ENCODE data around the gene NT5M. TPM values are rescaled to one million over a fixed set of nuclear protein-coding genes. Genes with fewer than 3 reads are reported as not detected.
"Not testable (repeated sequence)": the region's sequence is repeated elsewhere in the genome, so short reads cannot be mapped to it uniquely, and the experiment has no call there.

Gene NT5M
- total RNA-seq, 1 donor from 2014 or later, result 8.4 TPM

DNA sequence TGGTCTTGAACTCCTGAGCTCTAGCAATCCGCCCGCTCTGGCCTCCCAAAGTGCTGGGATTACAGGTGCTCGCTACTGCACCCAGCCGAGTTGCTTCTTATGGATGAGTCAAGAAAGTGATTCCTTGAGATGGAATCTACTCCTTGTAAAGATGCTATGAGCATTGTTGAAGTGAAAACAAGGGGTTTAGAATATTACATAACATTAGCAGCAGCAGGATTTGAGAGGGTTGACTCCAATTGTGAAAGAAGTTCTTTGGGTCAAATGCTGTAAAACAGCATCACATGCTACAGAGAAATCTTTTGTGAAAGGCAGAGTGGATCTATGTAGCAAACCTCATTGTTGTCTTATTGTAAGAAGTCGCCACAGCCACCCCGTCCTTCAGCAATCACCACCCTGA, 72.7 kb downstream of the NT5M start:
- no peak for DNase-seq (ENCODE audit: low spot score)

DNA sequence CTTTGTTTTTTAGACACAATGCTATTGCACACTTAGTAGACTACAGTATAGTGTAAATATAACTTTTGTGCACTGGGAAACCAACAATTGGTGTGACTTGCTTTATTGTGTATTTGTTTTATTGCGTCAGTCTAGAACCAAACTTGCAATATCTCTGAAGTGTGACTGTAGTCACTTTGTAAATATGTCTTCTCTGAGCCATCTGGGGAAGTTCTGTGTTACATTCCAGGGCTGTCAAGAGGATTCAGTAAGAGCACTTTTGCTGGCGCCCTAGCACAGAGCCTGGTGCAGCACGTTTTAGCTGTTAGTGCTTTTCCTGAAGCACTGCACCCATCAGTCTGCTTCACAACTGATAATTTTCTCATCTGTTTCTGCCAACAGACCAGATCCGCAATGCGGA, 73.2 kb downstream of the NT5M start:
- DNase-seq (ENCODE audit: low spot score), result peak; percentile 73

DNA sequence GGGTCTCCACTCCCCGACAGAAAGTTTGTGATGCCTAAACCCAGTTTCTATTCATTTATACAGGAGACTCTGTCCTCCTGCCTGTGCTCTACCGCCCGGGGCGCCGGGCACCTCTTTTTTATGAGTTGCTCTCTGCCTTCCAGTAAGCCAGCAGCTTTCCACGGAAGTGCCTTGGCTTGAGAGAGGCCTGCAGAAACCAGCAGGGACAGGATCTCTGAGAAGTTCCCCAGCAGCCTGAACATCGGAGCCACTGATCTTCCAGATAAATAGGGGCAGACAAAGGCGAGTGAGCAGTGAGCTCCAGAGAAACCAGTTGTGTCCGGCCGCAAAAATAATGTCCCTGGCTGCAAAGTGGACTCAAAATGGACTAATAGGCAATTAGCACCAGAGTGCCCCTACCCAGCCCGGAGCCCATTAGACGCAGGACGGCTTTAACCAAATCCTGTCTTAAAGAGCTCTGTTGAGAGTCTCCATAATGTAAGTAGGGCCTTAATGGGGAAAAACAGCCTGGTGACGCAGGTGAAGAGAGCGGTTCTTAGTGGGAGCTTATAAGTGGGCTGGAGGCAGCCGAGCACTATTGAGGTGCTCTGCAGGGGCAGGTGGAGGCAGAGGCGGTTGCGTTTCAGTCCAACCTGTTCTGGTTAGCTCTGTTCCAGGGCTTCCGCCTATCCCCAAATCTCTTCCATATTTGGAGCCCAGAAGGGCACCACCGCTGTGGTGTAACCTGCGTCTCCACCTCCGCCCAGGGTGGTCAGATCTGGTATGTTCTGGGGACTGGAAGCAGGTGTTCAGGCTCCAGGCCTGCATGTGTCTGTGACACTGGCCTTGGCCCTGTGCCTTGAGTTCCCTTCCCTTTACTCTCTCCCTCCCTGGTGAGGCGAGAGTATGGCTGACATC, 74.1 kb downstream of the NT5M start:
- DNase-seq (ENCODE audit: low spot score), result peak; percentile 65

DNA sequence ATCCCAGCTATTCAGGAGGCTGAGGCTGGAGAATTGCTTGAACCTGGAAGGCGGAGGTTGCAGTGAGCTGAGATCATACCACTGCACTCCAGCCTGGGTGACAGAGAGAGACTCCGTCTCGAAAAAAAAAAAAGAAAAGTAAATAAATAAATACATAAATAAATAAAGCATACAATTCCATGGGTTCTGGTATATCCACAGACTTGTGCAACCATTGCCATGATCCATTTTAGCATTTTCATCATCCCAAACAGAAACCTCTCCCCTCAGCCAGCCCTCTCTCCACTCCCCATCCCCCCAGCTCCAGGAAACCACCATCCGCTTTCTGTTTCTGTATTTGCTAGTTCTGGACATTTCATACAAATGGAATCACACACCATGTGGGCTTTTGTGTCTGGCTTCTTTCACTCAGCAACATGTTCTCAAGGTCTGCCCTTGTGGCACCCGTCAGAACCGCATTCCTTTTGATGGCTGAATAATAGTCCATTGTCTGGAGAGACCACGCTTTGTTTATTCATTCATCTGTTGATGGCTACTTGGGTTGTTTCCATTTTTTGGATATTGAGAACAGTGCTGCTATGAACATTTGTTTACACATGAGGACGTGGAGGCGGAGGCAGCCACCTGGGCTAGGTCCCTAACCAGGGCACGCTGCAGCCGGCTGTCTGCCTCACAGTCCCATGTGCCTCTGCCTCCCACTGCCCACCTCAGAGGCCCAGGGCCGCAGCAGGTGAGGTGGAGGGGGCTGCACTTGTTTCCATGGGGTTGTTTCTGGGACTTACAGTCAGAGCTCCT, 76.2 kb downstream of the NT5M start:
- no peak for DNase-seq (ENCODE audit: low spot score)

DNA sequence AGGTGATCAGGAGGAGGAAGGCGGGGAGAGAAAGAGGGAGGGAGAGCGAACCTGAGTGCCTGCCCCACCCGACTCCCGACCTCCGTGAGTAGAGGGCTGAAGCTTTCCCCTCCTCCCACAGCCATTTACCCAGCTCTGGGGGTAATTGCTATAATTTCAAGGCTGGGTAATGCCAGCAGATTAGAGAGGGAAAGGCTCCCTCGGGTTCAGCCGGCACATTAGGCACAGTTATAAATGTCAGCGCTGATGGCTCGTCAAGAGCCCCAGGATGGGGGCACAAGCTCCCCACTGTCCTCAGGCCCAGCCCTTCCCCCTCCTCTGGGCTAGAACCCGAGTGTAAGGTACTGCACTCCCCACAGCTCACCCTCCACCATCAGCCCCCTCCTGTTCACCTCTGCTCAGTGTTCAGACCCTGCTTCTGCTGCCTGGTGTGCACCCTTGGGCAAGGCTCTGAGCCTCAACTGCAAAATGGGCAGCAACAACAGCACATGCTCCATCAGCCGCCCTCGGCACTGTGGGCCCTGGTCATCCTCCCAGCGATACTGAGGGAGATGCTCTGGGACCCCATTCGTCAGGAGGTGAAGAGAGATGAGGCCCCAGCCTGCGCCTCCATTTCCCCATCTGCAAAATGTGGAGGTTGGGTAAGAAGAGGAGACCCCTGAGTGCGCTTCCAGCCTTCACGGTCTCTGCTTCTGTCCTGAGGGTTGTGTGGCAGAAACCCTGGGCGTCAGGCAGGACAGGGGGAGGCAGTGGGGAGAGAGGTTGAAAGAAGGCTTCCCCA, 77.2 kb downstream of the NT5M start:
- DNase-seq (ENCODE audit: low spot score), result no peak

DNA sequence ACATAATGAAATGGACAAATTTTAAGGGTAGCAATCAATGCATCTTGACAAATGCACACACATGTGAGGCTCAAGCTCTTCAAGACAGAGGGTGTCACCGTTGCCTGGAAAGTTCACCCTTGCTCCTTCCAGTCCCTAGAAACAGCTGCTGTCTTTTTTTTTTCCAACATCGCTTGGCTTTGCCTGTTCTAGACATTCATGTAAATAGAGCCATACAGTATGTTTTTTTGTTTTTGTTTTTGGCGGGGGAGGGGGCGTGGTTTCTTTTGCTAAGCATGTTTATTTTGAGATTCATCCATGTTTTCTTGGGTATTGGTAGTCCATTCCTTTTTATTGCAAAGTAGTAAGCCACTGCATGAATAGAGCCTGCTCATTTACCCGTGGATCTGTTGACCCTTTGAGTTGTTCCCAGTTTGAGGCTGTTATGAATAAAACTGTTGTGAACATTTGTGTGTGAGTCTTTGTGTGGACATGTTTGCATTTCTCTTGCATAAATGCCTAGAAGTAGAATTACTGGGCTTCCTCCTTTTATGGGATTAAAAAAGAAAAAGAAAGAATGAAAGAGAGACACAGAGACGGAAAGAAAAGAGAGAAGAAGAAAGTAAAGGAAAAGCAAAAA, 78.4 kb downstream of the NT5M start:
- DNase-seq (ENCODE audit: low spot score), result no peak

DNA sequence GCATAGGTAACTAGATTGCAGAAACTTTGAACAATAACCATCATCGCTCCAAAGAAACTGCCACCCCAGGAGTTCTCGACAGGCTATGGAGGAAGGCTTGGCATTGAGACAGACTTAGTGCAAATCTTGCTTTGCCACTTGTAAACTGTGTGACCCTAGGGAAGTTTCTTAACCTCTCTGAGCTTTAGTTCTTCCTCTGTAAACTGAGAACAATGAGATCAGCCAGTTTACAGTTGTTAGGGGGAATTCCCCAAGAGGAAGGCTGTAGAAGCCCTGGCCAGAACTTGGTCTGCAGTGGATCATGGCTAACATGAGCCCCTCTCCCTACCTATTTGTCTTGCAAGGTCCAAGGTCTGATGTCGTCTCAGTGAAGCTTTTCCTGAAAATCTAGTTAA, 78.9 kb downstream of the NT5M start:
- no peak for DNase-seq (ENCODE audit: low spot score)

DNA sequence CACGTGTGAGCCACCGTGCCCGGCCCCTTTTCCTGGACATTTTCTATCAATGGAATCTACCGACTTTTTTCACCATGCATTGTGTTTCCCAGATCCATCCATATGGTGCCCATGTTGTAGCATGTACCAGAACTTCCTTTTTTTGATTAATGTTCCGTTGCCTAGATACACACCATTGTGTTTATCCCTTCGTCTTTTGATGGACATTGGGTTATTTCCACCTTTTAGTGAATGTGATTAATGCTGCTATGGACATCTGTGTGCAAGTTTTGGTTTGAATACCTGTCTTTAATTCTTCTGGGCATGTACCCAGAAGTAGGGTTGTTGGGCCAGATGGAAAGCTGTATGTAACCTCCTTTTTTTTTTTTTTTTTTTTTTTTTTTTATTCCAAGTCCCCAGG, 79.8 kb downstream of the NT5M start:
- DNase-seq (ENCODE audit: low spot score), result no peak

DNA sequence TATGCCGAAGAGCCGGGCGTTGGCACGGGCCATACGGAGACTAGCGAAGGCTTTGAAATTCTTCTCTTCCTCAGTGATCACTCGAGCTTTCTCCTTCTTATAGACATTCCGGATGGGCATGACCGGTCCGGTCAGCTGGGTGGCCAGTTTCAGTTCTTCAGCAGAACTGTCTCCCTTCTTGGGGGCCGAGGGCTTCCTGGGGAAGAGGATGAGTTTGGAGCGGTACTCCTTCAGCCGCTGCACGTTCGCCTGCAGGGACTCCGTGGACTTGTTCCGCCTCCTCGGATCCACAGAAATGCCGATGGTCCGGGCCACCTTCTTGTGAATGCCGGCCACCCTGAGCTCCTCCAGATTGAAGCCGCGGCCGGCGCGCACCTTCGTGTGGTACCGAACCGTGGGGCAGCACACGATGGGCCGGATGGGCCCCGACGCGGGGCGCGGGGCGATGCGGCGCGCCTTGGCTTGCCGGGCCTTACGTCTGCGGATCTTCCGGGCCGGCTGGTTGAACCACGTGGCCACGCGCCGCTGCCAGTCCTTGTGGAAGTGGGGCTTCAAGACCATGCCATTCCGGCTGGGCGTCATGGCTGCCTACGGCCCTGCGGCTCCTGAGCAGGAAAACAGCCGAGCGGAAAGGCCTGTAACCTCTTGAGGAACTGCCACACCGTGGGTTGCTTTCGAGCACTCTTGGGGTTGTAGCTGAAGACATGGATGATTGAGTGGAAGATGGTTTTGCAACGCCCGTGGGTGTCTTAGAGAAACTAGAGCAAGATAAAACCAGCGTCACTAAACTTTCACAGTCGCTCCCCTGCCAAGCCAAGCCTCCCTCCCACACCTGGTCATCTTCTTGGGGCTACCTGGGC, 80.5 kb downstream of the NT5M start:
- not testable (repeated sequence) for DNase-seq (ENCODE audit: low spot score)

DNA sequence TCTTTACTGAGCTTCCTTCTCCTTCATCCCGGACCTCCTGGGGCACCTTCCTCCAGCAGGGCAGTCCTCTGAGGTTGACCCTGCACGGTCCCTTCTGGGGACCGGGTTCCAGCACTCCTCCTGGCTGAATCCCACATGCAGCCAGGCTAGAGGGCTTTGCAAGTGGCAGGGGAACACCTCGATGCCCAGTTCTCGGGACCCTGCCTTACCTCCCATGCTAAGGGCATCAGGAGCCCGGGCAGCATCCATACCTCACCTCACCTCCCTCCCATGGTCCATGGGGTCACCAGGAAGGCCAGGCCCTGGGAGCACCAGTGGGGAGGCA, 81.1 kb downstream of the NT5M start:
- DNase-seq (ENCODE audit: low spot score), result no peak

DNA sequence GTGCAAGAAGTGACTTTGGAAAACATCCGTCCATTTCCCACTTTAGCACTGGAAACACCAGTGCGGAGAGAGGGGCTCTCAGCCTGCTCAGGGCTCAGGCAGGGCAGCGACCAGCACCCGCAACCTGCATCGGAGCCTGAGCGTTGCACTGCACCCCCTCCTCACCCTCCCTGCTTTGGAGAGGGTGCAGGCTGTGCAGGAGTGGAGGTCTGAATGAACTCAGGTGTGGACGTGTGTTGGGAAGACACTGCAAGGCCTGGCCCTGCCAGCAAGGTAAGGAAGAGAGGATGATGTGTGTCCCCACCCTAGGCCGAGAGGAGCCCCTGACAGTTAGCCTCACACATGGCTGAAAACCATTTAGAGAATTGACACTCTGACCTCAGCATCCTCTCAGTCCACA, 81.8 kb downstream of the NT5M start:
- no peak for DNase-seq (ENCODE audit: low spot score)

DNA sequence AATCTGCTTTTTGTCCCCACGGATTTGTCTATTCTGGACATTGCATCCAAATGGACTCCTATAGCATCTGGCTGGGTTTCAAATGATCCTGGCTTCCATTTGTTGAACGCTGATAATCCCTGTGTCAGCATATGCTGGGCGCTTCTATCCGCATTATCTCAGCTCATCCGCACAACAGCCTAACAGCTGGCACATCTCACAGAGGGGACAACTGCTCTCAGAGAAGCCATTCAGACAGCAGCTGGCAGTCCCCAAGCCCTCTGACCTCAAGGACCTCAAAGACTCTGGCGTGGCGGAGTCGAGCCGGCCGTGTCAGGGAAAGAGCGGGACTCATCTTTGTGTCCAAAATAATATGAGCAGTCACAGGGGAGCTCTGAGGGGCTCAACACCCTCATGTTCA, 82.3 kb downstream of the NT5M start:
- DNase-seq (ENCODE audit: low spot score), result peak; percentile 24

DNA sequence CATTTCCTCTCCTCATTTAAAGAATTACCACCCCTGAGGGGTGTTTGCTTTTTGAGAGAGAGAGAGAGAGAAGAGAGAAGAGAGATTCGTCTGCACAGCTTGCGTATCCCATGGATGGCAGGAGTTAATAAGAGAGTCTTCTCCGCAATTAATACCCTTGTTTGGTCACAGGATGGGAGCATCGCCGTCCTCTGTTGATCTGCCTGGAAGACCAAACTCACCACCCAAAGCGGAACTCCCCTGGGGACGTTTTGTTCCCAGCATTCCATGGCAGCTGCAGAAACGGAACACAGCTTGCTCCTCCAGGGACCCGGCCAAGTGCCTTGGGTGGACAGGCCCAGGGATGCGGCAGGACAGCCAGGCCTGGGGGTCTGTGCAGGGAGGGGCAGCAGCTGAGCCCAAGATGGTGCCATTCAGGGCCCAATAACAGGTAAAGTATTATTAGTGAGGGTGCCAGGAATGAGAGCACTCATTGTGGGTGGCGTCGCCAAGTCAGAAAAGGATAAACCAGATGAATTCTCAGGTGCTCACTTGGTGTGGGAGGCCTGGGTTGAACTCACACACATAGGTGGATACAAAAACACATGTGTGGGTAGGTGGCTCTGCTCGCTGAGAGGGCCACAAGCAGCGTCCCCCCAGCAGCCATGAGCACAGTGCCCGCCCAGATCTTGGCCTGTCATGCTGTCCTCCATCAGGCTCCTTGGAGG, 83.1 kb downstream of the NT5M start:
- DNase-seq (ENCODE audit: low spot score), result no peak

DNA sequence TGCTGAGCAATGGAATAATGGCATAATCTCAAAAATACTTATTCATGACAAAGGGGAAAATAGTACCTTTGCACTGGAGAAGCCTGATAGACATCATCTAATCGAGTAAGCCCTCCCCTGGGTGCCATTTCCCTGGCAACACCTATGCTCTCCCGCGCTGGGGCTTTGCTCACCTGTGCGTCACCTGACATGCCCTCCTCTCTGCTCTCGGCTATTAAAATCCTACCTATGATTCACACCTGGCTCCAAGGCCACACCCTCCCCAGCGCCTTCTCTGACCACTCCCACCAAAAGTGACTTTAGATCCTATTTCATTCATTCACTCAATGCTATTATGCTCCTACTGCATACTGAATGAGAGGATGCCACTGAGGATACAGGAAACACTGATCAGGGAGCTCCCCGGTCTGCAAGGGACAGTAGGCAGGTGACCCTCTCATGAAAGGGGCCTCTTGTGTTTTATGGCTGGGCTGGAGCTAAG, 83.9 kb downstream of the NT5M start:
- no peak for DNase-seq (ENCODE audit: low spot score)

DNA sequence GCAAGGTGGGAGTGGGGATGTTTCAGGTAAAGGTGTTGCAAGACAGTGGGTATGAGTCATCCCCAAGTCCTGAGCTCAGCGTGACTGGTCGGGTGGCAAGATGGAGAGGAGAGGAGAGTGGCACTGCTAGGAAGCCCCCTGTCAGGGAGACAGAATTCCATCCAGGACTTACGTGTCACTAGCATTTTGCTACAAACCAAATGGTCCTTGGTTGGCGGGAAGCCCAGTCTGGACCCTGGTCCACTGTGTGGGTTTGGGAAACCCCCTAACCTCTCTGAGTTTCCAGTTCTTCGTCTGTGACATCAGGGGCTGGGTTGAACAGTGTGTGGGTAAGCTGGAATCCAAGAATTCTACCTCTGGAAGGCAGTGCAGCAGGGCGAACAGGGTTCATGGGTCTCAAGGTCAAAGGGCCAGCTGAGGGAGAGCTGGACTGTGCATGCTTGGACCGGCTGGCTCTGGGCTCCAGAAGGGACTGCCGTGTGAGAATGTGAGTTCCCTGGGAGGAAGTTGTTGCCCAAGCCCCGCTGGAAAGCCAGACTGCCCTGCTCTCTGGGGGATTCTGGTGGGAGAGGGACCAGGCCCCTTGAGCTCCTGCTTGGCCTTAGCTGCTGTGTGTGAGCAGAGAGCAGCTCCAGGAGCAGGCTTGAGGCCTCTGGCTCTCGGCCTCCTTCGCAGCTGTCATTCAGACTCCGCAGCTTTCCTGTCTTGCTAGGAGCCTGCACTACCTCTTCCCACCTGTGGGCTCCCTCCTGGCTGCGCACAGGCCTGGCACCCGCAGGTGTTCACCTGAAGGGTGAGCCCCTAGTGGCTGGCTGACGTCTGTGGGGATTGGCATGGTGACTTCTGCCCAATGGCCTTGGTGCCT, 84.6 kb downstream of the NT5M start:
- DNase-seq (ENCODE audit: low spot score), result no peak

DNA sequence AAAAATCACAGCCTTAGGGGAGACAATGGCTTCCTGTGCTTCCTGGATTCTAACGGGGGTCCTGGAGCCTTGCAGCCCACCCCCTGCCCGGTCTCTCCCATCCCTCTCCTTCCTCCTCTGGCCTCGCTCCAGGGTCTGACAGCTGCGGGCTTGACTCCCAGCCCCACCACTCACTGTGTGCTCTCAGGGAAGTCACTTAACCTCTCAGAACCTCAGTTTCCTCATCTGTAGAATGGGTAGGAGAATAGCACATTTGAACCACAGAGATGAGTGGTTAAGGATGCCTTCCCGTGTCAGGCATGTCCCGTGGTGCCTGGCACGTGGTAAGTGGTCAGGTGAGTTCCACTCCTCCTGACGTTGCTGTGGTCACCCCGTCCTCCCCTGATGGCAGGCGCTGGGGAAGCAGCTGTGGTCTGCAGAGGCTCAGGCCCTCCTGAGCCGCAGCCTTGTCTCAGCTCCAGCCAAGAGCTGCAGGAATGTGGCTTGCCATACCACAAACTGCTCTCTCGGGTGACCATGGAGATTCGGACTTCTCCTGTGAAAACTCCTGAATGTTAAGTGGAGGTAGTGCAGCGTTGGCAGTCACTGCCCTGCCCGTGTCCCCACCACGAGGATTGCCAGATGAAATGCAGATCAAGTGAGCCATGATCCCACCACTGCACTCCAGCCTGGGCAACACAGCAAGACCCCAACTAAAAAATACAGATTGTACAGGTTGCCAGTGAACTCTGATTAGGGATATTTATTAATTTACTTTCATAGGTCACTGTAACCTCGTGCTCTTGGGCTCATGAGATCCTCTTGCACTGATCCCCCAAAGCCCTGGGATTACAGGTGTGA, 85.7 kb downstream of the NT5M start:
- DNase-seq (ENCODE audit: low spot score), result no peak

DNA sequence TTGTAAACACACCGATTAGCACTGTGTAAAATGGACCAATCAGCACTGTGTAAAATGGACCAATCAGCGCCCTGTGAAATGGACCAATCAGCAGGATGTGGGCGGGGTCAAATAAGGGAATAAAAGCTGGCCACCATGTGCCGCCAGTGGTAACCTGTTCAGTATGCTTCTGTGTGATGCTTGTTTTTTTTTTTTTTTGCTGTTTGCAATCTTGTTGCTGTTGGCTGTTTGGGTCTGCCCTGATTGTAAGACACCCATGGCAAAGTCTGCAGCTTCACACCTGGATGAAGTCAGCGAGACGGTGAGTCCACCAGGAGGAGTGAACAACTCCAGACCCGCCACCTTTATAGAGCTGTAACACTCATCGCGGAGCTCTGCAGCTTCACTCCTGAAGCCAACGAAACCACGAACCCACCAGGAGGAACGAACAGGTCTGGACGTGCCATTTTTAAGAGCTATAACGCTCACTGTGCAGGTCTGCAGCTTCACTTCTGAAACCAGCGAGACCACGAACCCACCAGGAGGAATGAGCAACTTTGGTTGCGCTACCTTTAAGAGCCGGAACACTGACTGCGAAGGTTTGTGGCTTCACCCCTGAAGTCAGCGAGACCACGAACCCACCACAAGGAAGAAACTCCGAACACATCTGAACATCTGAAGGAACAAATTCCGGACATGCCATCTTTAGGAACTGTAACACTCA, 88.6 kb downstream of the NT5M start:
- DNase-seq (ENCODE audit: low spot score), result no peak

DNA sequence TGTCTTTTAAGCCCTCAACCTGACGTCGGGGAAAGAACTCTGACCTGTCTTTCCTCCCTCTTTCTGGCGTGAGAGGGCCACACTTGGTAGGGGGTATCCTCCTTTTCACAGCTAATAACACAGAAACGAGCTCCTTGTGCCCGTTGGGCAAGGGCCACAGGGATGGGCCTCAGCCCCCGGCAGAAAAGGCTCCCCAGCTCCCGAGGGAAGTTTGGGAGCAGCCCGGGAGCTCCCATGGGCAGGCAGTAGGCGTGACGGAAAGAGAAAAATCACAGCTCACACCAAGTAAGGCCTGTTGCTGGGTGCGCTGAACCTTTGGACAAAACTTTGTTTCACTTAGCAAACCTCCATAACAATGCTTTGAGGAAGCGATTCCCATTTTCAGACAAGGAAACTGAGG, 90.8 kb downstream of the NT5M start:
- no peak for DNase-seq (ENCODE audit: low spot score)
